Subcutaneous adipose tissue (tissue), 4 donors: ENCODE results near the gene FRMPD3. TPM values are rescaled to one million over a fixed set of nuclear protein-coding genes. Genes with fewer than 3 reads are reported as not detected.

Experiments
- total RNA-seq, 4 donors: library from RNA; depleted of rRNA; stranded (reverse); fragments of >200 nt; gene quantifications; one replicate each; pipeline ENCODE4 v1.1.0, GENCODE V29; 2016
- TF ChIP-seq, protein P1 (sequence below): fragments of 450-650 bp; IDR thresholded peaks from one replicate; pipeline ENCODE4 v1.5.1; 2016; ENCODE audit warnings: low read depth, mild to moderate bottlenecking, control low read depth, antibody characterized with exemption, moderate library complexity

The FRMPD3 gene
- not detected for total RNA-seq

- TF ChIP-seq, protein P1, sequence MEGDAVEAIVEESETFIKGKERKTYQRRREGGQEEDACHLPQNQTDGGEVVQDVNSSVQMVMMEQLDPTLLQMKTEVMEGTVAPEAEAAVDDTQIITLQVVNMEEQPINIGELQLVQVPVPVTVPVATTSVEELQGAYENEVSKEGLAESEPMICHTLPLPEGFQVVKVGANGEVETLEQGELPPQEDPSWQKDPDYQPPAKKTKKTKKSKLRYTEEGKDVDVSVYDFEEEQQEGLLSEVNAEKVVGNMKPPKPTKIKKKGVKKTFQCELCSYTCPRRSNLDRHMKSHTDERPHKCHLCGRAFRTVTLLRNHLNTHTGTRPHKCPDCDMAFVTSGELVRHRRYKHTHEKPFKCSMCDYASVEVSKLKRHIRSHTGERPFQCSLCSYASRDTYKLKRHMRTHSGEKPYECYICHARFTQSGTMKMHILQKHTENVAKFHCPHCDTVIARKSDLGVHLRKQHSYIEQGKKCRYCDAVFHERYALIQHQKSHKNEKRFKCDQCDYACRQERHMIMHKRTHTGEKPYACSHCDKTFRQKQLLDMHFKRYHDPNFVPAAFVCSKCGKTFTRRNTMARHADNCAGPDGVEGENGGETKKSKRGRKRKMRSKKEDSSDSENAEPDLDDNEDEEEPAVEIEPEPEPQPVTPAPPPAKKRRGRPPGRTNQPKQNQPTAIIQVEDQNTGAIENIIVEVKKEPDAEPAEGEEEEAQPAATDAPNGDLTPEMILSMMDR, result no peak
Observed at GRCh38 chrX:107448998-107449835, at the start of gene FRMPD3. Gene FRMPD3, plus strand, starts transcription at chrX:107449652. Its CDS starts 76,937 bp downstream, at chrX:107526589.

DNA sequence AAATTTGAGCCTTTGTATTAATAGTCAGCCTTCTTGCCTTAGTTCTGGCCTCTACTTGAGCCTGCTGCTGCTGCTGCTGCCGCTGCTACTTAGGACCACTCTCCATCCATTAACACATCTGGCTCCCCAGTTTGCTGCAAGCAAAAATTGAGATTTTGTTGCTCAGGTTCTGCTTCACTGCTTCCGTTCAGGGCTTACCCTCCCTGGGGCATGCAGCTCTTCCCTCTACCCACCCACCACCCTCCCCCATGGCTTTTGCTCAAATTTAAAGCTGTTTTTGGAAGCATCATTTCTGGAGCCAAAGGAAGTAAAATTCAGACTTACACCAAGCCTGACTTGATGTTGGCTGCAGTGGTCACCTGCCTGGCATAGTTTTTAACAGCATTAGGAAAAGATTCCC lies 28.9 kb upstream of the FRMPD3 start:
- TF ChIP-seq, protein P1, result no peak

GRCh38 chrX:107421337-107421861 lies 28.1 kb upstream of the FRMPD3 start:
- TF ChIP-seq, protein P1, result no peak

DNA sequence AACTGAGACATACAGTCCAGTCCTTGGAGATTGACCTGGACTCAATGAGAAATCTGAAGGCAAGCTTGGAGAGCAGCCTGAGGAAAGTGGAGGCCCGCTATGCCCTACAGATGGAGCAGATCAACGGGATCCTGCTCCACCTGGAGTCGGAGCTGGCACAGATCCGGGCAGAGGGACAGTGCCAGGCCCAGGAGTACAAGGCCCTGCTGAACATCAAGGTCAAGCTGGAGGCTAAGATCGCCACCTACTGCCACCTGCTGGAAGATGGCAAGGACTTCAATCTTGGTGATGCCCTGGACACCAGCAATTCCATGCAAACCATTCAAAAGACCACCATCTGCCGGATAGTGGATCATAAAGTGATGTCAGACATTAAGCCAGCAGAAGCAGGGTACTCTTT lies 20.4 kb upstream of the FRMPD3 start:
- TF ChIP-seq, protein P1, result no peak

GRCh38 chrX:107440187-107440586 lies 9.3 kb upstream of the FRMPD3 start:
- TF ChIP-seq, protein P1, result no peak

GRCh38 chrX:107440692-107441091 lies 8.8 kb upstream of the FRMPD3 start:
- TF ChIP-seq, protein P1, result no peak

DNA sequence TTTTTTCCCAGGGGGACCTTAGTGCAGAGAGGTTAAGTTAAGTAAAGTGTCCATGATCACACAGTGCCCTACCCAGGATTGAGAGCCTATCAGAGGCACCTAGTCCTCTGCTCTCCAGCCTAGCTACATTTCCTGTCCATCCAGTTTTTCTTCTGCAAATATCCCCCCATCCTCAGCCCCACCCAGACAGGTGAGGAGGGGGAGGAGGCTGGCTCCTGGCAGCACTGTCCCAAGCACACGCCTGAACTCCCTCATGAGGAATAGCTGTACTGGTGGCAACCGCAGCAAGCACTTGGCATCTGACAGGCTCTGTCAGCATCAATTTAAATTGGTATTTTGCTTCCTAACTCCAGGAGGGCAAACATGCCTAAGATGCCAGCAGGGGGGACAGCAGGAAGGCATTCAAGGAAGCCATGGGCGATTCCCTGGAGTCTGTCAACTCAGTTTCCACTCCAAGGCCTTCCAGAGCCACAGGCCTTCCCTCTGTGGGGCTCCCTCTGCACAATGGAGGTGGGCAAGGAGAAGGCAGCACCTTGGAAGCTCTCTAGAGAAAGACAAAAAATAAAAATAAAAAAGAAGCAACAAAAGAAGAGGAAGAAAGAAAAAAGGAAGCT lies 6.4 kb upstream of the FRMPD3 start:
- TF ChIP-seq, protein P1, result no peak
